ENCODE results near the gene KRTAP2-2.

Gene KRTAP2-2

GRCh38 chr17:41009936-41010335 lies 45.1 kb downstream of the KRTAP2-2 start:
- H3K27ac ChIP-seq = peak overlapping the region; percentile 61
- no peak for TF ChIP-seq CTCF (conservative IDR thresholded peaks at IDR 0.05)

- TF ChIP-seq CTCF (conservative IDR thresholded peaks at IDR 0.05) = no peak
- peak overlapping the region; percentile 61 for H3K27ac ChIP-seq
These were observed 45.7 kb downstream of the KRTAP2-2 start for GRCh38 chr17:41009301-41009760.

DNA sequence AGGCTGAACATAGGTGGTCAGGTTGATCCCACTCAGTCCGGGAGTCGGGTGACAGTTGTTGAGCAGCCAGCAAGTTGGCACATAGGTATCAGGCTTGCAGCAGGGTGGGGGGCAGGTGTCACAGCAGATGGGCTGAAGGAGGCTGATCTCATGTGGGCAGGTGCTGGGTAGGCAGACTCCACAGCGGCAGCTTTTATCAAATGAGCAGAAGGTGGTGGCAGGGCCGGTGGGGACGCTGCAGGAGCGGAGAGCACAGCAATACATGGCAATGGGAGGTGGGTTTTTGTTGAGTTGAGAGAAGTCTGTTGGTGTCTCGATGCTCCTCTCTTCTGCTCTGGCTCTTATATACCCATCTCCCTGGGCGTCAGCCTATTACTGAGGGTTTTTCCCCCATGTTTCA lies 46.2 kb downstream of the KRTAP2-2 start, which contains the start of gene KRTAP3-1:
Gene KRTAP3-1, minus strand, starts transcription at position 318 of the 400 bp plus-strand sequence. Its CDS starts 54 bp downstream, at position 264.
- no peak for TF ChIP-seq CTCF (conservative IDR thresholded peaks at IDR 0.05)
- peak within 1 kb of the TSS; percentile 61 for H3K27ac ChIP-seq

Measured in VCaP (cell line).